Breast epithelium (tissue), 3 donors: Measurements from ENCODE around the gene SRGAP1.

Experiments used
- POLR2A ChIP-seq: fragments of 450-650 bp; IDR thresholded peaks from one replicate; pipeline ENCODE4 v1.6.1; 2016; ENCODE audit warnings: antibody characterized with exemption, mild to moderate bottlenecking, moderate library complexity
- POLR2AphosphoS5 ChIP-seq, 3 donors: sonication (generic); formaldehyde crosslinking; IDR thresholded peaks; one replicate each; pipeline ENCODE4 v1.6.1; 2017; ENCODE audit warnings: antibody characterized with exemption in 3 of 3
- TF ChIP-seq, protein P1 (sequence below), 3 donors: fragments of 450-650 bp; IDR thresholded peaks; one replicate each; pipeline ENCODE4 v1.5.1; 2016 to 2017; ENCODE audit warnings: antibody characterized with exemption in 3 of 3, mild to moderate bottlenecking in 3 of 3, moderate library complexity in 3 of 3

DNA sequence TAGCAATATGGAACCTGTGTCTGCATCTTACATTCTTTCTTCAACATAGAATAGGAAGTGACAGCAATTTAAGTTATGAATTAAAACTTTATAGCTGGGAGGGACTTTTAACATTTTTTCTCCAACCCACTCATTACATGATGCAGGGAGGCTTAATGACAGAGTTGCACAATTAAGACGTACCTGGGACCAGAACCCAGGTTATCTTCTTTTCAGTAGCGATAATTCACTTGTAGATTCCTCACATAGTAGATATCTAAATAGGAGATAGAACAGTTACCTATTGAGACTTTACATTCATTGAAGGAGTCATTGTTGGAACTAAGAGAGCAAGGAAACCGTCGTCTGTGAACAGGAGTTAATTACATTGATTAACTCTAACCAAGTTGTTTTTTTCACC lies 5.1 kb downstream of the SRGAP1 start:
- TF ChIP-seq, protein P1, sequence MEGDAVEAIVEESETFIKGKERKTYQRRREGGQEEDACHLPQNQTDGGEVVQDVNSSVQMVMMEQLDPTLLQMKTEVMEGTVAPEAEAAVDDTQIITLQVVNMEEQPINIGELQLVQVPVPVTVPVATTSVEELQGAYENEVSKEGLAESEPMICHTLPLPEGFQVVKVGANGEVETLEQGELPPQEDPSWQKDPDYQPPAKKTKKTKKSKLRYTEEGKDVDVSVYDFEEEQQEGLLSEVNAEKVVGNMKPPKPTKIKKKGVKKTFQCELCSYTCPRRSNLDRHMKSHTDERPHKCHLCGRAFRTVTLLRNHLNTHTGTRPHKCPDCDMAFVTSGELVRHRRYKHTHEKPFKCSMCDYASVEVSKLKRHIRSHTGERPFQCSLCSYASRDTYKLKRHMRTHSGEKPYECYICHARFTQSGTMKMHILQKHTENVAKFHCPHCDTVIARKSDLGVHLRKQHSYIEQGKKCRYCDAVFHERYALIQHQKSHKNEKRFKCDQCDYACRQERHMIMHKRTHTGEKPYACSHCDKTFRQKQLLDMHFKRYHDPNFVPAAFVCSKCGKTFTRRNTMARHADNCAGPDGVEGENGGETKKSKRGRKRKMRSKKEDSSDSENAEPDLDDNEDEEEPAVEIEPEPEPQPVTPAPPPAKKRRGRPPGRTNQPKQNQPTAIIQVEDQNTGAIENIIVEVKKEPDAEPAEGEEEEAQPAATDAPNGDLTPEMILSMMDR (IDR thresholded peaks at IDR 0.05), result no peak
- no peak for TF ChIP-seq POLR2AphosphoS5 (IDR thresholded peaks at IDR 0.05)
- TF ChIP-seq POLR2A, result no peak
